HG02642 (cell line): ENCODE results near the gene TLE2.

Source experiments
- ATAC-seq: cut with Tn5 transposase; IDR thresholded peaks from one replicate; pipeline ENCODE4 v1.9.1; 2021; ENCODE audit warnings: mild to moderate bottlenecking; ENCODE audit not compliant: unreplicated experiment, poor library complexity

Gene TLE2

GRCh38 chr19:2963122-2963521 lies 66.0 kb downstream of the TLE2 start:
- no peak for ATAC-seq

- ATAC-seq = no peak
These were observed 66.9 kb downstream of the TLE2 start for GRCh38 chr19:2962018-2962670.

GRCh38 chr19:2960120-2960519 lies 69.0 kb downstream of the TLE2 start:
- ATAC-seq = no peak

GRCh38 chr19:2957160-2957559 lies 71.9 kb downstream of the TLE2 start:
- ATAC-seq = no peak

GRCh38 chr19:2952953-2953481 lies 76.1 kb downstream of the TLE2 start:
- no peak for ATAC-seq

GRCh38 chr19:2950286-2951124 lies 78.6 kb downstream of the TLE2 start:
- ATAC-seq = peak; percentile 95

GRCh38 chr19:2949939-2950285 lies 79.2 kb downstream of the TLE2 start:
- peak; percentile 1 for ATAC-seq
